Thyroid gland (tissue), 4 donors: ENCODE measurements around the gene KLF11.

Experiments
- CTCF ChIP-seq, 6 experiments: fragments of 200-600 bp in 3 of 6; fragments of 450-650 bp in 3 of 6; sonication (generic) in 3 of 6; IDR thresholded peaks; one replicate each; pipeline ENCODE4 v1.5.1; 2016 to 2019; ENCODE audit warnings: antibody characterized with exemption in 6 of 6, mild to moderate bottlenecking in 2 of 6, inconsistent platforms in 1 of 6, moderate library complexity in 1 of 6
- POLR2A ChIP-seq, 2 donors: fragments of 450-650 bp; IDR thresholded peaks; one replicate each; pipeline ENCODE4 v1.6.1; 2017; ENCODE audit warnings: antibody characterized with exemption in 2 of 2, mild to moderate bottlenecking in 2 of 2, moderate library complexity in 1 of 2

GRCh38 chr2:10079266-10079869 is 36.0 kb downstream of the KLF11 start:
- TF ChIP-seq CTCF (IDR thresholded peaks at IDR 0.05): no peak
- no peak for TF ChIP-seq POLR2A (IDR thresholded peaks at IDR 0.05)
